DOHH2 (cell line): ENCODE data around the gene GALNTL6.

Experiments used
- CTCF ChIP-seq: fragments of 200-600 bp; sonication (generic); IDR thresholded peaks from one replicate; pipeline ENCODE4 v1.5.1; 2014; ENCODE audit warnings: antibody characterized with exemption, mild to moderate bottlenecking, low read depth, low read length; ENCODE audit not compliant: poor library complexity, severe bottlenecking
- EZH2phosphoT487 ChIP-seq: fragments of 200-600 bp; sonication (generic); IDR thresholded peaks from 2 replicates; pipeline ENCODE4 v1.6.1; 2017; ENCODE audit warnings: borderline replicate concordance, mild to moderate bottlenecking, antibody characterized with exemption, low read length, moderate library complexity, mixed read lengths

DNA sequence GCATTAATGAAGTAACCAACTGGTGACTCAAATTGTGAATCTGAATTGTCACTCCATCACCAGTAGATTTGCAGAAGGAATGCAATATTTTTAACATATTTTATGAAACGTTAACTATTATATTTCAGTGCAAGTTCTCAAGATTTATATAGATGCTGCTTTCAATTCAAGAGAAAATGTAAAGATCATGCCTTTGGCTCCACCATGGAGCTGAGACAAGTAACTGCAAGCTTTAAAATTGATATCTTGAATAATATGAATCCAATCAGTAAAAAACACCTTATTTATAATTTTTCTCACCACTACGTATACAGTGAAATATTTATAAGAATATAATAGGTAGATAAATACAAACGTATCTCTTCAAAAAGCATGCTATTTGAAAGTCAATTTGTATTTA is 27.8 kb upstream of the GALNTL6 start:
- TF ChIP-seq CTCF (no peak), EZH2phosphoT487 (no peak)
